Jurkat, Clone E6-1 (cell line): ENCODE results near the gene EXOC5.
"Not testable (repeated sequence)": the region's sequence is repeated elsewhere in the genome, so short reads cannot be mapped to it uniquely, and the experiment has no call there.

Source experiments
- DNase-seq: peaks from one replicate; pipeline ENCODE4 v3.0.0-alpha.2; 2011; ENCODE audit warnings: low read depth, low spot score
- H3K4me3 ChIP-seq: 2 replicates; pipeline ENCODE4 v1.5.1; 2011; ENCODE audit warnings: mild to moderate bottlenecking, low read length, control low read depth, moderate library complexity

EXOC5 gene

GRCh38 chr14:57261604-57262003, 7.1 kb downstream of the EXOC5 start:
- no peak overlapping the region for H3K4me3 ChIP-seq
- no peak for DNase-seq

- DNase-seq = no peak
- H3K4me3 ChIP-seq = no peak overlapping the region
Observed at GRCh38 chr14:57259672-57260071, 9.0 kb downstream of the EXOC5 start.

- DNase-seq, H3K4me3 ChIP-seq: not testable (repeated sequence)
Observed at GRCh38 chr14:57258221-57258620, 10.5 kb downstream of the EXOC5 start.

GRCh38 chr14:57254884-57255283, 13.8 kb downstream of the EXOC5 start:
- H3K4me3 ChIP-seq = no peak overlapping the region
- DNase-seq = no peak

GRCh38 chr14:57246933-57247657, 21.6 kb downstream of the EXOC5 start:
- DNase-seq = no peak
- H3K4me3 ChIP-seq = no peak overlapping the region

- no peak overlapping the region for H3K4me3 ChIP-seq
- no peak for DNase-seq
Observed at GRCh38 chr14:57245941-57246340, 22.8 kb downstream of the EXOC5 start.

GRCh38 chr14:57244106-57244505, 24.6 kb downstream of the EXOC5 start:
- DNase-seq = no peak
- H3K4me3 ChIP-seq = no peak overlapping the region

GRCh38 chr14:57243320-57243719, 25.4 kb downstream of the EXOC5 start:
- no peak overlapping the region for H3K4me3 ChIP-seq
- no peak for DNase-seq

- not testable (repeated sequence) for DNase-seq, H3K4me3 ChIP-seq
Observed at GRCh38 chr14:57240115-57240514, 28.6 kb downstream of the EXOC5 start.

GRCh38 chr14:57232006-57232405, 36.7 kb downstream of the EXOC5 start:
- no peak overlapping the region for H3K4me3 ChIP-seq

GRCh38 chr14:57228320-57228719, 40.4 kb downstream of the EXOC5 start:
- not testable (repeated sequence) for DNase-seq, H3K4me3 ChIP-seq

More at GRCh38 chr14:57232006-57232405, 36.7 kb downstream of the EXOC5 start:
- no peak for DNase-seq

- H3K4me3 ChIP-seq = no peak overlapping the region
Observed at GRCh38 chr14:57227083-57227482, 41.6 kb downstream of the EXOC5 start.

GRCh38 chr14:57221931-57222330, 46.8 kb downstream of the EXOC5 start:
- H3K4me3 ChIP-seq = no peak overlapping the region
- no peak for DNase-seq

More at GRCh38 chr14:57227083-57227482, 41.6 kb downstream of the EXOC5 start:
- DNase-seq = no peak

GRCh38 chr14:57212919-57213318, 55.8 kb downstream of the EXOC5 start:
- peak; percentile 7 for DNase-seq
- no peak overlapping the region for H3K4me3 ChIP-seq

GRCh38 chr14:57209561-57209960, 59.1 kb downstream of the EXOC5 start:
- no peak overlapping the region for H3K4me3 ChIP-seq
- no peak for DNase-seq

GRCh38 chr14:57205938-57206337, 62.8 kb downstream of the EXOC5 start:
- no peak overlapping the region for H3K4me3 ChIP-seq
- DNase-seq = no peak

GRCh38 chr14:57202672-57203071, 66.0 kb downstream of the EXOC5 start:
- H3K4me3 ChIP-seq, DNase-seq: not testable (repeated sequence)

GRCh38 chr14:57199921-57200320, 68.8 kb downstream of the EXOC5 start:
- H3K4me3 ChIP-seq = no peak overlapping the region
- DNase-seq = no peak

- DNase-seq = peak; percentile 3
- H3K4me3 ChIP-seq = no peak overlapping the region
Observed at GRCh38 chr14:57189070-57189469, 79.6 kb downstream of the EXOC5 start.

GRCh38 chr14:57182760-57183503, 85.8 kb downstream of the EXOC5 start:
- no peak overlapping the region for H3K4me3 ChIP-seq
- peak; percentile 6 for DNase-seq
